SK-N-SH (cell line): ENCODE data around the gene PDE4D. TPM values are rescaled to one million over a fixed set of nuclear protein-coding genes. Genes with fewer than 3 reads are reported as not detected.

ENCODE experiments used
- CTCF ChIA-PET: fragments of 300-600, 350-600 bp; formaldehyde crosslinking; extraction: SDS; loops from one replicate; lab custom pipeline; 2021; lab: Yijun Ruan, JAX
- POLR2A ChIA-PET: fragments of 350-600 bp; sonication (Branson Sonifier 250); formaldehyde crosslinking; extraction: SDS; loops from one replicate; lab custom pipeline; 2020; ENCODE audit warnings: antibody characterized with exemption, inconsistent platforms; lab: Yijun Ruan, JAX
- DNase-seq: peaks from one replicate; pipeline ENCODE4 v3.0.0; 2012
- H2AFZ ChIP-seq: fragments of 200-600 bp; sonication (generic); 2 replicates; pipeline ENCODE4 v1.8.1; 2016; ENCODE audit warnings: antibody characterized with exemption, mild to moderate bottlenecking, low read depth
- H3F3A ChIP-seq: fragments of 200-600 bp; sonication (generic); replicated peaks from 2 replicates; pipeline ENCODE3; 2016; ENCODE audit warnings: antibody characterized with exemption, mild to moderate bottlenecking; ENCODE audit not compliant: insufficient read depth
- H3K27ac ChIP-seq, 2 experiments: fragments of 200-500 bp in 1 of 2; fragments of 200-600 bp in 1 of 2; sonication (Bioruptor generic) in 1 of 2; sonication (generic), shearing (Covaris generic) in 1 of 2; 2 replicates each; pipeline versions ENCODE4 v1.5.1 to v1.6.1; 2014 to 2016; ENCODE audit warnings: low read depth in 2 of 2, inconsistent platforms in 1 of 2, low read length in 1 of 2, mild to moderate bottlenecking in 1 of 2, mixed read lengths in 1 of 2
- H3K27me3 ChIP-seq: fragments of 200-600 bp; sonication (generic), shearing (Covaris generic); 2 replicates; pipeline ENCODE4 v1.6.1; 2016; ENCODE audit warnings: mixed run types; ENCODE audit not compliant: insufficient read depth
- H3K36me3 ChIP-seq, 2 experiments: fragments of 200-500 bp in 1 of 2; fragments of 200-600 bp in 1 of 2; sonication (Bioruptor generic) in 1 of 2; sonication (generic) in 1 of 2; replicated peaks in 1 of 2; 2 replicates each; pipeline versions ENCODE3 to v1.5.1; 2014 to 2016; ENCODE audit warnings: low read length in 1 of 2, mild to moderate bottlenecking in 1 of 2; ENCODE audit not compliant: insufficient read depth in 2 of 2, control insufficient read depth in 1 of 2
- H3K4me1 ChIP-seq, 2 experiments: fragments of 200-500 bp in 1 of 2; fragments of 200-600 bp in 1 of 2; sonication (Bioruptor generic) in 1 of 2; sonication (generic), shearing (Covaris generic) in 1 of 2; 2 replicates each; pipeline versions ENCODE4 v1.5.1 to v1.6.1; 2014 to 2016; ENCODE audit warnings: low read depth in 1 of 2, low read length in 1 of 2, mixed run types in 1 of 2; ENCODE audit not compliant: insufficient read depth in 2 of 2, control insufficient read depth in 1 of 2
- H3K4me2 ChIP-seq: fragments of 200-600 bp; sonication (generic), shearing (Covaris generic); 2 replicates; pipeline ENCODE4 v1.6.1; 2017; ENCODE audit warnings: mixed run types
- H3K4me3 ChIP-seq, 2 experiments: fragments of 200-500 bp in 1 of 2; fragments of 200-600 bp in 1 of 2; sonication (Bioruptor generic) in 1 of 2; sonication (generic), shearing (Covaris generic) in 1 of 2; 2 replicates each; pipeline versions ENCODE4 v1.5.1 to v1.8.1; 2014 to 2016; ENCODE audit warnings: low read depth in 2 of 2, inconsistent platforms in 1 of 2, low read length in 1 of 2, mild to moderate bottlenecking in 1 of 2, mixed read lengths in 1 of 2, moderate library complexity in 1 of 2
- H3K79me2 ChIP-seq: fragments of 200-600 bp; sonication (generic); 2 replicates; pipeline ENCODE4 v1.8.1; 2017; ENCODE audit warnings: mild to moderate bottlenecking; ENCODE audit not compliant: insufficient read depth
- H3K9ac ChIP-seq: fragments of 200-600 bp; sonication (generic); 2 replicates; pipeline ENCODE4 v1.6.1; 2017; ENCODE audit warnings: mixed run types
- H3K9me2 ChIP-seq: fragments of 200-600 bp; sonication (generic); 2 replicates; pipeline ENCODE4 v1.6.1; 2017; ENCODE audit warnings: mixed run types
- H3K9me3 ChIP-seq: fragments of 200-600 bp; sonication (generic); 2 replicates; pipeline ENCODE4 v1.6.1; 2017; ENCODE audit warnings: mixed run types, mild to moderate bottlenecking, moderate library complexity
- H4K20me1 ChIP-seq: fragments of 200-600 bp; sonication (generic); 2 replicates; pipeline ENCODE4 v1.6.1; 2017; ENCODE audit warnings: mild to moderate bottlenecking, mixed run types; ENCODE audit not compliant: insufficient read depth
- CHD2 ChIP-seq: fragments of 150-350 bp; IDR thresholded peaks from 2 replicates; pipeline ENCODE4 v1.6.1; 2018; ENCODE audit warnings: low read length; ENCODE audit not compliant: partially characterized antibody
- ELF1 ChIP-seq: IDR thresholded peaks from 2 replicates; pipeline ENCODE4 v1.4.0; 2012
- EP300 ChIP-seq, 2 experiments: IDR thresholded peaks; 2 replicates each; pipeline versions ENCODE4 v1.4.0 to v1.6.1; 2012; ENCODE audit warnings: borderline replicate concordance in 1 of 2, low read depth in 1 of 2, low read length in 1 of 2
- EZH2phosphoT487 ChIP-seq: fragments of 200-600 bp; sonication (generic); IDR thresholded peaks from 2 replicates; pipeline ENCODE4 v1.6.1; 2017; ENCODE audit warnings: low read depth, mixed run types, mild to moderate bottlenecking, antibody characterized with exemption, moderate library complexity, borderline replicate concordance
- FOXM1 ChIP-seq: IDR thresholded peaks from 2 replicates; pipeline ENCODE4 v1.4.0; 2012; ENCODE audit warnings: low read depth, mild to moderate bottlenecking
- GABPA ChIP-seq: IDR thresholded peaks from 2 replicates; pipeline ENCODE4 v1.4.0; 2012; ENCODE audit warnings: low read depth, mild to moderate bottlenecking
- GATA2 ChIP-seq: sonication (generic); formaldehyde crosslinking; IDR thresholded peaks from 2 replicates; pipeline ENCODE4 v1.5.0; 2020; ENCODE audit warnings: mild to moderate bottlenecking, missing genetic modification reagents
- JUND ChIP-seq: IDR thresholded peaks from 2 replicates; pipeline ENCODE4 v1.4.0; 2012
- MEF2A ChIP-seq: IDR thresholded peaks from 2 replicates; pipeline ENCODE4 v1.4.0; 2012; ENCODE audit warnings: low read depth, borderline replicate concordance
- NFIC ChIP-seq: IDR thresholded peaks from 2 replicates; pipeline ENCODE4 v1.4.0; 2012; ENCODE audit warnings: borderline replicate concordance
- RAD21 ChIP-seq: IDR thresholded peaks from 2 replicates; pipeline ENCODE4 v1.6.1; 2012; ENCODE audit warnings: mild to moderate bottlenecking, low read length
- RXRA ChIP-seq: IDR thresholded peaks from 2 replicates; pipeline ENCODE4 v1.4.0; 2012; ENCODE audit warnings: low read depth, mild to moderate bottlenecking, borderline replicate concordance
- SIN3A ChIP-seq: IDR thresholded peaks from 2 replicates; pipeline ENCODE4 v1.6.1; 2012; ENCODE audit warnings: low read depth, mild to moderate bottlenecking, low read length, moderate library complexity, borderline replicate concordance
- TAF1 ChIP-seq: IDR thresholded peaks from 2 replicates; pipeline ENCODE4 v1.6.1; 2012; ENCODE audit warnings: low read depth, mild to moderate bottlenecking, low read length, moderate library complexity, borderline replicate concordance
- TCF12 ChIP-seq: IDR thresholded peaks from 2 replicates; pipeline ENCODE4 v1.4.0; 2012
- USF1 ChIP-seq: IDR thresholded peaks from 2 replicates; pipeline ENCODE4 v1.4.0; 2012; ENCODE audit warnings: low read depth, borderline replicate concordance
- USF2 ChIP-seq: fragments of 150-350 bp; IDR thresholded peaks from 2 replicates; pipeline ENCODE4 v1.6.1; 2017; ENCODE audit warnings: antibody characterized with exemption, low read length, low read depth, borderline replicate concordance
- ZBTB33 ChIP-seq: IDR thresholded peaks from 2 replicates; pipeline ENCODE4 v1.4.0; 2012; ENCODE audit warnings: low read depth, borderline replicate concordance
- WGBS: methylation state at CpG from one replicate; pipeline ENCODE4 v1.1.6; 2017; ENCODE audit warnings: low lambda C conversion rate; 5-methylcytosine and 5-hydroxymethylcytosine counted together
- polyA plus RNA-seq, 3 experiments: library from polyadenylated mRNA; depleted of rRNA; stranded (reverse); fragments of >200 nt; gene quantifications; 2 replicates each; pipeline ENCODE4 v1.2.3, GENCODE V29; 2012

PDE4D gene
- polyA plus RNA-seq, 1 of the 3 experiments (the other 2 are of a cell fraction), result 2.4 TPM

- CTCF ChIA-PET, result no interaction called here
- Histone ChIP-seq H3K9ac (no peak overlapping the region), H3K79me2 (no peaks in the 10 kb centered on the region), H3K27ac (no peak overlapping the region), H2AFZ (no peak overlapping the region), H3K4me3 (no peak overlapping the region), H4K20me1 (no peaks in the 10 kb centered on the region), H3K9me2 (no peaks in the 10 kb centered on the region), H3K4me2 (no peak overlapping the region), H3K4me1 (peaks cover 0 to 2% of the 10 kb centered on the region in 2 experiments; a peak in 1 of 4 replicates), H3F3A (no peaks in the 10 kb centered on the region), H3K27me3 (no peaks in the 10 kb centered on the region), H3K9me3 (no peaks in the 10 kb centered on the region), H3K36me3 (no peaks in the 10 kb centered on the region)
- TF ChIP-seq GATA2 (CRISPR knock-in tag) (no peak), NFIC (no peak), TCF12 (no peak), ELF1 (no peak), CHD2 (no peak), SIN3A (no peak), EP300 (IDR thresholded peaks at IDR 0.05; ENCODE audit: borderline replicate concordance in 1 of 2, low read depth in 1 of 2, low read length in 1 of 2) (no peak), FOXM1 (no peak), RAD21 (no peak), TAF1 (no peak), GABPA (no peak), JUND (no peak), ZBTB33 (no peak), USF2 (no peak), MEF2A (no peak), RXRA (no peak), USF1 (no peak), EZH2phosphoT487 (no peak)
- WGBS, result 88% methylated on average over 4 of the region's 4 CpGs
- DNase-seq, result no peak
- POLR2A ChIA-PET, result no interaction called here
Measured at GRCh38 chr5:59607138-59607765, 286.3 kb downstream of the PDE4D start.
